ENCODE measurements around the gene BIRC7.

The BIRC7 gene

GRCh38 chr20:63228806-63229205, 6.9 kb upstream of the BIRC7 start:
- no peaks in the 10 kb centered on the region for H3K27me3 ChIP-seq (replicated peaks)
- no peak for DNase-seq
- no peak overlapping the region for H3K4me3 ChIP-seq (ENCODE audit: low read depth, low read length)
- in situ Hi-C loops (cut with HindIII; ENCODE audit: low pct_ligation_motif_present, low sequenced_read_pairs) = no loop called here
- H3K27ac ChIP-seq = no peak overlapping the region
- peak; percentile 5 for TF ChIP-seq CTCF (IDR thresholded peaks at IDR 0.05; ENCODE audit: low read depth, low read length, missing control alignments)
- H3K36me3 ChIP-seq (replicated peaks) = no peaks in the 10 kb centered on the region

GRCh38 chr20:63230800-63231268, 4.9 kb upstream of the BIRC7 start:
- Histone ChIP-seq H3K36me3 (replicated peaks) (no peaks in the 10 kb centered on the region), H3K27me3 (replicated peaks) (no peaks in the 10 kb centered on the region), H3K4me3 (ENCODE audit: low read depth, low read length) (no peak overlapping the region), H3K27ac (no peak overlapping the region)
- in situ Hi-C loops (cut with HindIII; ENCODE audit: low pct_ligation_motif_present, low sequenced_read_pairs) = no loop called here
- peak; percentile 88 for TF ChIP-seq CTCF (IDR thresholded peaks at IDR 0.05; ENCODE audit: low read depth, low read length, missing control alignments)
- DNase-seq = peak; percentile 65

GRCh38 chr20:63232235-63233060, 3.3 kb upstream of the BIRC7 start:
- H3K4me3 ChIP-seq (ENCODE audit: low read depth, low read length) = no peak overlapping the region
- peak overlapping the region; percentile 80 for H3K27ac ChIP-seq
- H3K36me3 ChIP-seq (replicated peaks) = no peaks in the 10 kb centered on the region
- in situ Hi-C loops (cut with HindIII; ENCODE audit: low pct_ligation_motif_present, low sequenced_read_pairs) = no loop called here
- no peaks in the 10 kb centered on the region for H3K27me3 ChIP-seq (replicated peaks)
- peak; percentile 90 for DNase-seq
- TF ChIP-seq CTCF (IDR thresholded peaks at IDR 0.05; ENCODE audit: low read depth, low read length, missing control alignments) = no peak

- peak overlapping the region; percentile 80 for H3K27ac ChIP-seq
- TF ChIP-seq CTCF (IDR thresholded peaks at IDR 0.05; ENCODE audit: low read depth, low read length, missing control alignments) = no peak
- no peaks in the 10 kb centered on the region for H3K36me3 ChIP-seq (replicated peaks)
- in situ Hi-C loops (cut with HindIII; ENCODE audit: low pct_ligation_motif_present, low sequenced_read_pairs) = no loop called here
- H3K27me3 ChIP-seq (replicated peaks) = no peaks in the 10 kb centered on the region
- DNase-seq = no peak
- no peak overlapping the region for H3K4me3 ChIP-seq (ENCODE audit: low read depth, low read length)
These were observed 2.7 kb upstream of the BIRC7 start for GRCh38 chr20:63233061-63233344.

- in situ Hi-C loops (cut with HindIII; ENCODE audit: low pct_ligation_motif_present, low sequenced_read_pairs) = no loop called here
- no peak for DNase-seq
- Histone ChIP-seq H3K4me3 (ENCODE audit: low read depth, low read length) (no peak overlapping the region), H3K36me3 (replicated peaks) (no peaks in the 10 kb centered on the region), H3K27ac (no peak overlapping the region), H3K27me3 (replicated peaks) (no peaks in the 10 kb centered on the region)
- TF ChIP-seq CTCF (IDR thresholded peaks at IDR 0.05; ENCODE audit: low read depth, low read length, missing control alignments) = no peak
These were observed 1.8 kb upstream of the BIRC7 start for GRCh38 chr20:63233924-63234323.
